WI38 (cell line): ENCODE results near the gene BCL2L11.

Source experiments
- H3K4me3 ChIP-seq: 2 replicates; pipeline ENCODE4 v1.5.1; 2011; ENCODE audit warnings: low read depth, mild to moderate bottlenecking, control low read depth, low read length
- TF ChIP-seq, protein P1 (sequence below): IDR thresholded peaks from 2 replicates; pipeline ENCODE4 v1.5.1; 2012; ENCODE audit warnings: low read depth, mild to moderate bottlenecking, control low read depth, low read length

BCL2L11 gene

DNA sequence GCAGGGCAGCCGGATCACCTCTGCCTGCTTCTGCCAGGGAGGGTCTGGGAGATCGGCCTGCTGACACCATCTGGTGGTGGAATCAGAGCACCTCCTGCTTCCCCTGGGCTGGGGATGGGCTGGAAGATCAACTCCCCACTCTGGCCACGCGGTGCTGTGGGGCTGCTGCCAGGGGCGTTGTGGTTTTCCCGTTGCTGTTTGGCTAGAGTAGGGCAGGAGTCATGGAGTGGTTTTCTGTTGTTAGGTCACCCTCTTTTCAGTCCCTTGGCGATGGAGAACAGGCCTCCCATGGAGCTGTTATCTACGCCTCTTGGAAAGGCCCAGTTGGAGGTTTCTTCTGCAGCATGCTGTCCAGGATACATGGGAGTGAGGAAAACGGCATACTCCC, 15.2 kb downstream of the BCL2L11 start:
- no peak overlapping the region for H3K4me3 ChIP-seq
- TF ChIP-seq, protein P1, sequence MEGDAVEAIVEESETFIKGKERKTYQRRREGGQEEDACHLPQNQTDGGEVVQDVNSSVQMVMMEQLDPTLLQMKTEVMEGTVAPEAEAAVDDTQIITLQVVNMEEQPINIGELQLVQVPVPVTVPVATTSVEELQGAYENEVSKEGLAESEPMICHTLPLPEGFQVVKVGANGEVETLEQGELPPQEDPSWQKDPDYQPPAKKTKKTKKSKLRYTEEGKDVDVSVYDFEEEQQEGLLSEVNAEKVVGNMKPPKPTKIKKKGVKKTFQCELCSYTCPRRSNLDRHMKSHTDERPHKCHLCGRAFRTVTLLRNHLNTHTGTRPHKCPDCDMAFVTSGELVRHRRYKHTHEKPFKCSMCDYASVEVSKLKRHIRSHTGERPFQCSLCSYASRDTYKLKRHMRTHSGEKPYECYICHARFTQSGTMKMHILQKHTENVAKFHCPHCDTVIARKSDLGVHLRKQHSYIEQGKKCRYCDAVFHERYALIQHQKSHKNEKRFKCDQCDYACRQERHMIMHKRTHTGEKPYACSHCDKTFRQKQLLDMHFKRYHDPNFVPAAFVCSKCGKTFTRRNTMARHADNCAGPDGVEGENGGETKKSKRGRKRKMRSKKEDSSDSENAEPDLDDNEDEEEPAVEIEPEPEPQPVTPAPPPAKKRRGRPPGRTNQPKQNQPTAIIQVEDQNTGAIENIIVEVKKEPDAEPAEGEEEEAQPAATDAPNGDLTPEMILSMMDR: no peak

DNA sequence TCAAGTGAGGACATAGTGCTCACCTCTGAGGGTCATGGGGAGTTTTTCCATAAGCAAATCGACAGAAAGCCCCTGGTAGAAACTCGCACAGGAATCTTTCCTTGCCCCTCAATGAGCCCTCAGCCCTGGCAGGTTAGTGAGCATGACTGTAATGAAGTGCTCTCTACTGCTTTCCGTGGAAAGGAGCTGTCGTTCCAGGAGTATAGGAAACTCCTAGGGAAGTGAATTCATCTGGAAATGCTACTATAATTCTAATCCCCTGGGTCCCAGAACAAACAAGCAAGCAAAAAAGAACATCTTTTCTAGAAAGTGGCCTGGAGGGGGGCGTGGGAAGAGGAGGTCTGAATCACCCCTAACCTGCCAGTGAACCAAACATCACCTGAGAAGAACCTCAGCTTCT, 18.1 kb downstream of the BCL2L11 start:
- TF ChIP-seq, protein P1: no peak
- H3K4me3 ChIP-seq: no peak overlapping the region

DNA sequence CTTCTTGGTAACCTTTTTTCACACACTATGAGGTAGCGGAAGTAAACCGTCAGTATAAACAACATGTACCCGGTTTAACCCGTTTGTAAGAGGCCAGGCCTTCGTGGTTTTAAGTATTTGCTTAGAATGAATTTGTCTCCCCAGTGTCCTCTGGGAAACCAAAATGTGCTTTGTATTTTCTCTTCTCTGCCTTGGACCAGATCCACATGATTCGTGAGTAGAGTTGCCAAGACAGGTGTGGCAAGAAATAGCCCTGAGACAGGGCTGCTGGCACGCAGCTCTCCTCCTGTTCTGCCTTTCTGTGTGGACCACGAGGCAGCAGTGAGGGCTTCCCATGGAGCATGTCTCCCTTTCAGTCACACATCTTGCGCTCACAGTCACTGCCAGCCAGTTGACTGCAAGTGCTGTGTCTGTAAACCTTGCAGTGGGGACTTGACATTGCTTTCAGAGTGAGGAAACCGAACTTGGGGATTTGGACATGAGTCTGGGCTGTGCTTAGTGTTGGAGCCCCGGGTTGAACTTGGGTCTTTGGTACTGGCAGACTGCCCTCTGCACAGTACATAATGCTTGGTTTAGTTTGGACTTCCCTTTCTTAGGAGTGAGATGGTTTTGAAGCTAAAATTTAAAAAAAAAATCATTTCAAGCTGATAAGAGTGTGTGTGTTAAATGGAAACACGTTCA, 19.1 kb downstream of the BCL2L11 start:
- TF ChIP-seq, protein P1: no peak
- no peak overlapping the region for H3K4me3 ChIP-seq

DNA sequence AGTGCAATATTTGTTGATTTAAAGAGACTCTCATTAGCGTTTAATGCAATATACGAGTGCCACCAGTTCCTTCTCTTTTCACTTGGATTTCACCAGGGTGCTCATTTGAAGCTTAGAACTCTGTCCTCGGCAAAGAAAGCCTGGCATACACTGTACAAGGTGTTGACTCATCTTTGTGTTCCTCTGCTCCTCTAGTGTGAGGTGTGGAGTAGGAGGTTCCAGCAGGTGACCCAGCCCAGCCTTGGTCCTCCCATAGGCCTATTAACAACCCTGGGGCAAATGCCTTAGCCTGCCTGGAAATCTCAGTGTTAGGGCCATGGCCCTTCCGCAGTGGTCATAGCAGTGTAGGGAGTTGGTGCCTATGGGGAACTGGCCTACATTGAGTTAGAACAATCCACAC, 20.1 kb downstream of the BCL2L11 start:
- TF ChIP-seq, protein P1: no peak

DNA sequence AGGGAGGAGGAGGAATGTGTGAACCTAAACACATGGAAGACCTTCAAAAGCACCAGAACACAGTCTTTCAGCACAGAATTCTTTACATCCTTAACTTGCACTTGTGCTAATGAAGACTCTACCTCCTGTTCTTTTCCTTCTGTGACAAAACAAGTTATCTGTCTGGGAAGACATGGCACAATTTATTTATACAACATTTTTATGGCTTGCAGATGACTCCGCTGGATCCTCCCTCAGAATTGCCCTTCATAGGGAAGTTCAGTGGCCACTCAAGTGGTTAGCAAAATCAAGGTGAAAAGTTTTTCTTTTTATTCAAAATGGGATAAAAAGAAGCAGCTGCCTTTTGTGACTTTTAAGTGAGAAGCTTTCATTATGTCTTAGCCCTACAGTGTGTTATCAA, 21.4 kb downstream of the BCL2L11 start:
- TF ChIP-seq, protein P1: no peak
- H3K4me3 ChIP-seq: no peak overlapping the region

More for the DNA sequence above, 20.1 kb downstream of the BCL2L11 start:
- no peak overlapping the region for H3K4me3 ChIP-seq

DNA sequence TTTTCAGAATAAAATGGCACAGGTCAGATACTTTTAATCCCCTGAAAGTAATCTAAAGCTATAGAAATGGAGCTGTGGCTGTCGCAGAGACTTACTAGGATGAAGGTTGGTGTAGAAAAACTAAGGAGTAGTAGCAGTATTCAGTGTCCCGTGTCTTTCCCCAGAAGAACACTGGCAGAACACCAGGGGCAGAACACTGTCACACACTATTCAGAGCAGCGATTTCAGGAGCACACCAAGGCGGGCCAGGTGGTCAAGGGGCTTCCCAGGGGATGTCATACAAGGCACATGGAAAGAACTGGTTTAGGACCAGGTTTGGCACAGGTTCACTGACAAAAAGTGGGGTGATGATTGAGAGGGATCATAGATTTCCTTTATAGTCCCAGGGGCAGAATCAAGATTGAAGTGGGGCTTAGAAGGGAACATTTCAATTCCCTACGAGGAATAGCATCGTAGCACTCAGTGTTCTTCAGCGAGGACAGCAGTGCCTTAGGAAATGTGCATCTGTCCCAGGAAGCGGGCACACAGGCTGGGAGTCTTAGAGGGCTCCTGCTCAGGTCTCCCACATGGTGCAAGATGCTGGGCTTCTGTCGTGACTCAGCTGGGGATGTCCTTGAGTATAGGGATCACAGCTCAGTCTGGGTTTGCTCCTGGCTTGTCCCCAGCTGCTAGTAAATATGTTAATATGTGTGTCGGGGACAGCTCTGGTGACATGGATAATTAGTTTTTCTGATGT, 22.6 kb downstream of the BCL2L11 start:
- no peak overlapping the region for H3K4me3 ChIP-seq
- TF ChIP-seq, protein P1: no peak

DNA sequence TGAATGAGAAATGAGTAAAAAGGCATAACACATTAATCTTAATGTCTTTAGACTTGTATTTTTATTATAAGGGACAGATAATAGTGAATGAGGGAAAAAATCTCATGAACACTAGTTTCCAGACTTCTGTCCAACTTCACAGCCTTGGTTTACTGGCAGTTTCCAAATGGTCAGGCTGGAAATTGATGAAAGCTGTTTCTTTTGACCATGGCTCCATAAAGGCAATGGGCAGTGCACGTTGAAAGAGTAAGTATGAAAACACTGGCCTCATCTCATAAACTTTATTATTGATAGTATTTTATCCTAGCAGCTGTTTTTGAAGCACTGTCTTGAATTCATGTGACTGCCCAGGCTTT, 23.1 kb downstream of the BCL2L11 start:
- TF ChIP-seq, protein P1: no peak

More for the DNA sequence above, 23.1 kb downstream of the BCL2L11 start:
- H3K4me3 ChIP-seq: no peak overlapping the region
